Measurements from ENCODE around the gene SLC16A1.

The SLC16A1 gene

DNA sequence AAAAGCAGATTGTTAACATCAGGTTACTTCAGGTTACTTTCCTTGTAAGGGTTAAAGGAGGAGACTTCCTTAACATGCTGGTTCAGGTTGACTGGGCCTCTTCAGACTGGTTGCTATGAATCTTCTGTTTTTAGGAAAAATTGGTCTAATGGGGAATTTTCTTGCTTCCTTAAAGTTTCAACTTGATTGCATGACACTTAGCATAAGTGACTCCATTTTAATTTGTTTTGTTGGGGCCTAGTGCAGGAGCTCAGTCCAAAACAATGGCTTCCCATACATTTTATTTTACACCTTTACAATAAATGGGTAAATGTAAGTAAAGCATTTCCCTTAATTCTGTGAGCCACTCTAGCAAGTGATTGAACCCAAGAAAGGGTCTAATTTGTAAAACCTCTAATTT lies 53.8 kb downstream of the SLC16A1 start:
- H3K79me2 ChIP-seq (ENCODE audit: insufficient read depth, low read length) = no peaks in the 10 kb centered on the region
- H3K27me3 ChIP-seq (ENCODE audit: insufficient read depth, low read length, poor library complexity, severe bottlenecking) = no peaks in the 10 kb centered on the region
- no peaks in the 10 kb centered on the region for H3K9me3 ChIP-seq (ENCODE audit: insufficient read depth, low read depth, low read length)
- H3K9me2 ChIP-seq (replicated peaks; ENCODE audit: low read depth, low read length) = no peaks in the 10 kb centered on the region
- H3F3A ChIP-seq (ENCODE audit: low read depth) = no peaks in the 10 kb centered on the region
- H3K9ac ChIP-seq (ENCODE audit: low read depth, low read length, poor library complexity, severe bottlenecking) = no peak overlapping the region
- no peak overlapping the region for H3K4me2 ChIP-seq (ENCODE audit: low read depth, low read length, poor library complexity, severe bottlenecking)
- TF ChIP-seq, protein P1, sequence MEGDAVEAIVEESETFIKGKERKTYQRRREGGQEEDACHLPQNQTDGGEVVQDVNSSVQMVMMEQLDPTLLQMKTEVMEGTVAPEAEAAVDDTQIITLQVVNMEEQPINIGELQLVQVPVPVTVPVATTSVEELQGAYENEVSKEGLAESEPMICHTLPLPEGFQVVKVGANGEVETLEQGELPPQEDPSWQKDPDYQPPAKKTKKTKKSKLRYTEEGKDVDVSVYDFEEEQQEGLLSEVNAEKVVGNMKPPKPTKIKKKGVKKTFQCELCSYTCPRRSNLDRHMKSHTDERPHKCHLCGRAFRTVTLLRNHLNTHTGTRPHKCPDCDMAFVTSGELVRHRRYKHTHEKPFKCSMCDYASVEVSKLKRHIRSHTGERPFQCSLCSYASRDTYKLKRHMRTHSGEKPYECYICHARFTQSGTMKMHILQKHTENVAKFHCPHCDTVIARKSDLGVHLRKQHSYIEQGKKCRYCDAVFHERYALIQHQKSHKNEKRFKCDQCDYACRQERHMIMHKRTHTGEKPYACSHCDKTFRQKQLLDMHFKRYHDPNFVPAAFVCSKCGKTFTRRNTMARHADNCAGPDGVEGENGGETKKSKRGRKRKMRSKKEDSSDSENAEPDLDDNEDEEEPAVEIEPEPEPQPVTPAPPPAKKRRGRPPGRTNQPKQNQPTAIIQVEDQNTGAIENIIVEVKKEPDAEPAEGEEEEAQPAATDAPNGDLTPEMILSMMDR (conservative IDR thresholded peaks at IDR 0.05; ENCODE audit: low read length) = no peak
- no peak for TF ChIP-seq EZH2phosphoT487 (IDR thresholded peaks at IDR 0.05; ENCODE audit: borderline replicate concordance)
- H3K36me3 ChIP-seq (ENCODE audit: insufficient read depth, low read length) = no peaks in the 10 kb centered on the region
- H4K20me1 ChIP-seq (ENCODE audit: insufficient read depth, low read length, poor library complexity, severe bottlenecking) = no peaks in the 10 kb centered on the region
- H3K4me3 ChIP-seq (ENCODE audit: low read length, poor library complexity, severe bottlenecking) = no peak overlapping the region
- H2AFZ ChIP-seq (ENCODE audit: low read length) = no peak overlapping the region
- H3K4me1 ChIP-seq (ENCODE audit: insufficient read depth, low read length, poor library complexity, severe bottlenecking) = peaks cover 6% of the 10 kb centered on the region

DNA sequence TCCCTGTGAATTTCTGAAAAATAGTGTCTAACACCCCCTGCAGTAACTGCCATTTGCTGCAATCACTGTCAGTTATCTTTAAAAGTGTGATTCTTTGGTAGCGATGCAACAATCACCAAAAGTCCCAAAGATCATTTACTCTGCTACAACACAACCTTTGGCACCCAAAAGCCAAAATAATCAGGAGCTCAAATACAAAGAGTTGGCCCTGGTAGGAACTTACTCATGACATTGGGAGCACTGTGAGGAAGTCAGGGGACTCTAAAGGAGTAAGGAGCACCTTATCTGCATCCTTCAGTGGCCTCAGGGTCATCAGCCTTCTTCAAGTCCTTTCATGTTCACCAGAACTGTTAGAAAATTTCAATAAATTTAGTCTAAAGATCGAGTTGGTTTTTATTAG lies 54.6 kb downstream of the SLC16A1 start:
- Histone ChIP-seq H3K79me2 (ENCODE audit: insufficient read depth, low read length) (no peaks in the 10 kb centered on the region), H3K4me2 (ENCODE audit: low read depth, low read length, poor library complexity, severe bottlenecking) (no peak overlapping the region), H2AFZ (ENCODE audit: low read length) (no peak overlapping the region), H4K20me1 (ENCODE audit: insufficient read depth, low read length, poor library complexity, severe bottlenecking) (no peaks in the 10 kb centered on the region), H3K9me2 (replicated peaks; ENCODE audit: low read depth, low read length) (no peaks in the 10 kb centered on the region), H3K4me1 (ENCODE audit: insufficient read depth, low read length, poor library complexity, severe bottlenecking) (peaks cover 6% of the 10 kb centered on the region), H3K36me3 (ENCODE audit: insufficient read depth, low read length) (no peaks in the 10 kb centered on the region), H3F3A (ENCODE audit: low read depth) (no peaks in the 10 kb centered on the region), H3K4me3 (ENCODE audit: low read length, poor library complexity, severe bottlenecking) (no peak overlapping the region), H3K9me3 (ENCODE audit: insufficient read depth, low read depth, low read length) (no peaks in the 10 kb centered on the region), H3K9ac (ENCODE audit: low read depth, low read length, poor library complexity, severe bottlenecking) (no peak overlapping the region), H3K27me3 (ENCODE audit: insufficient read depth, low read length, poor library complexity, severe bottlenecking) (no peaks in the 10 kb centered on the region)
- no peak for TF ChIP-seq EZH2phosphoT487 (IDR thresholded peaks at IDR 0.05; ENCODE audit: borderline replicate concordance)
- TF ChIP-seq, protein P1 (conservative IDR thresholded peaks at IDR 0.05; ENCODE audit: low read length) = no peak

- Histone ChIP-seq H3K9me2 (replicated peaks; ENCODE audit: low read depth, low read length) (no peaks in the 10 kb centered on the region), H3K4me3 (ENCODE audit: low read length, poor library complexity, severe bottlenecking) (no peak overlapping the region), H3K27me3 (ENCODE audit: insufficient read depth, low read length, poor library complexity, severe bottlenecking) (no peaks in the 10 kb centered on the region), H3K9me3 (ENCODE audit: insufficient read depth, low read depth, low read length) (no peaks in the 10 kb centered on the region), H3K4me2 (ENCODE audit: low read depth, low read length, poor library complexity, severe bottlenecking) (no peak overlapping the region), H4K20me1 (ENCODE audit: insufficient read depth, low read length, poor library complexity, severe bottlenecking) (no peaks in the 10 kb centered on the region), H3K4me1 (ENCODE audit: insufficient read depth, low read length, poor library complexity, severe bottlenecking) (no peaks in the 10 kb centered on the region), H3K36me3 (ENCODE audit: insufficient read depth, low read length) (no peaks in the 10 kb centered on the region), H3K79me2 (ENCODE audit: insufficient read depth, low read length) (no peaks in the 10 kb centered on the region), H3K9ac (ENCODE audit: low read depth, low read length, poor library complexity, severe bottlenecking) (no peak overlapping the region), H2AFZ (ENCODE audit: low read length) (no peak overlapping the region), H3F3A (ENCODE audit: low read depth) (no peaks in the 10 kb centered on the region)
- no peak for TF ChIP-seq EZH2phosphoT487 (IDR thresholded peaks at IDR 0.05; ENCODE audit: borderline replicate concordance)
- TF ChIP-seq, protein P1 (conservative IDR thresholded peaks at IDR 0.05; ENCODE audit: low read length) = no peak
Observed at GRCh38 chr1:112896783-112897182, 59.2 kb downstream of the SLC16A1 start.
